DND-41 (cell line): ENCODE results near the gene PFAS.

Experiments used
- ATAC-seq: fragments of 200-7000 bp; cut with Tn5 transposase; 3 replicates; pipeline ENCODE4 v1.9.1; 2021; ENCODE audit warnings: low read depth; ENCODE audit not compliant: insufficient read depth
- DNase-seq: peaks from one replicate; pipeline ENCODE4 v3.0.0-alpha.2; 2020
- H2AFZ ChIP-seq: 2 replicates; pipeline ENCODE4 v1.6.0; 2012; ENCODE audit warnings: low read depth, low read length
- H3K27ac ChIP-seq: 2 replicates; pipeline ENCODE4 v1.5.1; 2012; ENCODE audit warnings: low read length, inconsistent platforms
- H3K27me3 ChIP-seq: fragments of 200-600 bp; sonication (generic); 2 replicates; pipeline ENCODE4 v1.6.0; 2012; ENCODE audit warnings: low read length, mild to moderate bottlenecking, inconsistent platforms; ENCODE audit not compliant: insufficient read depth, poor library complexity
- H3K36me3 ChIP-seq: 2 replicates; pipeline ENCODE4 v1.5.1; 2012; ENCODE audit warnings: low read length, inconsistent platforms; ENCODE audit not compliant: insufficient read depth
- H3K4me1 ChIP-seq: 2 replicates; pipeline ENCODE4 v1.5.1; 2012; ENCODE audit warnings: mild to moderate bottlenecking, low read length; ENCODE audit not compliant: insufficient read depth
- H3K4me2 ChIP-seq: 2 replicates; pipeline ENCODE4 v1.6.0; 2012; ENCODE audit warnings: mild to moderate bottlenecking, moderate library complexity, low read length, inconsistent platforms; ENCODE audit not compliant: insufficient read depth
- H3K4me3 ChIP-seq, 2 experiments: fragments of 200-600 bp in 1 of 2; shearing (Covaris generic) in 1 of 2; 2 replicates each; pipeline ENCODE4 v1.5.1; 2012 to 2016; ENCODE audit warnings: inconsistent platforms in 2 of 2, low read length in 2 of 2, mild to moderate bottlenecking in 2 of 2, low read depth in 1 of 2, moderate library complexity in 1 of 2
- H3K79me2 ChIP-seq: 2 replicates; pipeline ENCODE4 v1.6.0; 2012; ENCODE audit warnings: low read length, inconsistent platforms; ENCODE audit not compliant: insufficient read depth
- H3K9ac ChIP-seq: 2 replicates; pipeline ENCODE4 v1.6.0; 2012; ENCODE audit warnings: low read depth, mild to moderate bottlenecking, inconsistent platforms, low read length, moderate library complexity
- H3K9me3 ChIP-seq: 2 replicates; pipeline ENCODE4 v1.5.1; 2012; ENCODE audit warnings: low read length, moderate library complexity, mild to moderate bottlenecking, inconsistent platforms; ENCODE audit not compliant: insufficient read depth, severe bottlenecking
- H4K20me1 ChIP-seq: 2 replicates; pipeline ENCODE4 v1.6.0; 2012; ENCODE audit warnings: low read length; ENCODE audit not compliant: insufficient read depth
- CTCF ChIP-seq: IDR thresholded peaks from 2 replicates; pipeline ENCODE4 v1.5.1; 2012; ENCODE audit warnings: borderline replicate concordance, low read length, moderate library complexity, mild to moderate bottlenecking; ENCODE audit not compliant: poor library complexity, severe bottlenecking; ENCODE audit errors: extremely low read depth
- EZH2 ChIP-seq: IDR thresholded peaks from 3 replicates; pipeline ENCODE4 v1.6.1; 2012; ENCODE audit warnings: borderline replicate concordance, low read depth, mild to moderate bottlenecking, moderate library complexity, low read length, inconsistent platforms; ENCODE audit not compliant: severe bottlenecking

Gene PFAS

GRCh38 chr17:8255499-8255898, 6.4 kb downstream of the PFAS start:
- no peak for ATAC-seq
- H3K4me1 ChIP-seq = peaks cover 2% of the 10 kb centered on the region
- H2AFZ ChIP-seq = no peak overlapping the region
- peaks cover 70% of the 10 kb centered on the region for H3K36me3 ChIP-seq
- no peak overlapping the region for H3K4me3 ChIP-seq
- no peak overlapping the region for H3K27ac ChIP-seq
- H3K27me3 ChIP-seq = no peaks in the 10 kb centered on the region
- no peak overlapping the region for H3K4me2 ChIP-seq
- DNase-seq = no peak
- H3K9me3 ChIP-seq = no peaks in the 10 kb centered on the region
- peak; percentile 27 for TF ChIP-seq CTCF
- no peak for TF ChIP-seq EZH2
- H3K79me2 ChIP-seq = peaks cover 33% of the 10 kb centered on the region
- H3K9ac ChIP-seq = no peak overlapping the region
- H4K20me1 ChIP-seq = peaks cover 3% of the 10 kb centered on the region; the same call in 1 of the 2 replicates

GRCh38 chr17:8256291-8256690, 7.2 kb downstream of the PFAS start:
- Histone ChIP-seq H3K9me3 (no peaks in the 10 kb centered on the region), H3K36me3 (peaks cover 76% of the 10 kb centered on the region), H3K27ac (no peak overlapping the region), H3K4me1 (no peaks in the 10 kb centered on the region), H3K79me2 (peaks cover 25% of the 10 kb centered on the region), H4K20me1 (peaks cover 3% of the 10 kb centered on the region; the same call in 1 of the 2 replicates), H2AFZ (no peak overlapping the region), H3K27me3 (no peaks in the 10 kb centered on the region), H3K4me3 (no peak overlapping the region), H3K4me2 (no peak overlapping the region), H3K9ac (no peak overlapping the region)
- ATAC-seq (no peak), DNase-seq (no peak)
- TF ChIP-seq EZH2 (no peak), CTCF (no peak)

GRCh38 chr17:8256691-8257090, 7.6 kb downstream of the PFAS start:
- no peaks in the 10 kb centered on the region for H3K9me3 ChIP-seq
- H3K79me2 ChIP-seq = peaks cover 22% of the 10 kb centered on the region
- no peaks in the 10 kb centered on the region for H3K27me3 ChIP-seq
- no peak overlapping the region for H3K27ac ChIP-seq
- no peak overlapping the region for H3K9ac ChIP-seq
- no peaks in the 10 kb centered on the region for H3K4me1 ChIP-seq
- TF ChIP-seq CTCF (no peak), EZH2 (no peak)
- DNase-seq = no peak
- peaks cover 3% of the 10 kb centered on the region; the same call in 1 of the 2 replicates for H4K20me1 ChIP-seq
- peaks cover 80% of the 10 kb centered on the region for H3K36me3 ChIP-seq
- no peak overlapping the region for H3K4me3 ChIP-seq
- no peak for ATAC-seq
- H3K4me2 ChIP-seq = no peak overlapping the region
- H2AFZ ChIP-seq = no peak overlapping the region

DNA sequence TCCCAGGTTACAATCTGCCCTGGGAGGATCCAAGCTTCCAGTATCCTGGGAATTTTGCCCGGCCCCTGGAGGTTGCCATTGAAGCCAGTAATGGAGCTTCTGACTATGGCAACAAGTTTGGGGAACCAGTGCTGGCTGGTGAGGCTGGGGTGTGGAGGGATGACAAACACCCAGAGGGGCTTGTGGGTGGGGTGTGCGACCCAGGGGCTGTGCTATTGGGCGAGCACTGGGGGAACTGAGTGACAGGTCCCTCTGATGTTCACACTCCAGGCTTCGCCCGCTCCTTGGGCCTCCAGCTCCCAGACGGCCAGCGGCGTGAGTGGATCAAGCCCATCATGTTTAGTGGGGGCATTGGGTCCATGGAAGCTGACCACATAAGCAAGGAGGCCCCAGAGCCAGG, 8.7 kb downstream of the PFAS start:
- DNase-seq (no peak), ATAC-seq (no peak)
- Histone ChIP-seq H3K79me2 (peaks cover 12% of the 10 kb centered on the region), H3K27me3 (no peaks in the 10 kb centered on the region), H3K27ac (no peak overlapping the region), H3K36me3 (peaks cover 85% of the 10 kb centered on the region), H3K9ac (no peak overlapping the region), H3K4me2 (no peak overlapping the region), H2AFZ (no peak overlapping the region), H4K20me1 (peaks cover 3% of the 10 kb centered on the region; the same call in 1 of the 2 replicates), H3K9me3 (no peaks in the 10 kb centered on the region), H3K4me1 (no peaks in the 10 kb centered on the region), H3K4me3 (no peak overlapping the region)
- no peak for TF ChIP-seq EZH2
- TF ChIP-seq CTCF = no peak
